HG03135 (cell line): ENCODE data around the gene ACYP2.
A peak's percentile ranks its signal among the peaks of the same experiment; 100 is the strongest.
"Not testable (repeated sequence)": the region's sequence is repeated elsewhere in the genome, so short reads cannot be mapped to it uniquely, and the experiment has no call there.

Source experiments
- ATAC-seq: cut with Tn5 transposase; IDR thresholded peaks from one replicate; pipeline ENCODE4 v1.9.1; 2021; ENCODE audit warnings: mild to moderate bottlenecking, moderate library complexity; ENCODE audit not compliant: unreplicated experiment

Gene ACYP2

GRCh38 chr2:54262015-54262765 lies 146.8 kb downstream of the ACYP2 start:
- no peak for ATAC-seq

GRCh38 chr2:54265081-54265480 lies 149.7 kb downstream of the ACYP2 start:
- not testable (repeated sequence) for ATAC-seq

GRCh38 chr2:54267577-54267976 lies 152.2 kb downstream of the ACYP2 start:
- no peak for ATAC-seq

- ATAC-seq = no peak
These were observed 155.8 kb downstream of the ACYP2 start for GRCh38 chr2:54271189-54271588.

- peak; percentile 97 for ATAC-seq
These were observed 156.6 kb downstream of the ACYP2 start for GRCh38 chr2:54271843-54272627.

GRCh38 chr2:54274781-54275242 lies 159.4 kb downstream of the ACYP2 start:
- ATAC-seq = no peak

- no peak for ATAC-seq
These were observed 160.1 kb downstream of the ACYP2 start for GRCh38 chr2:54275541-54275940.

GRCh38 chr2:54279385-54279784 lies 164.0 kb downstream of the ACYP2 start:
- no peak for ATAC-seq

- ATAC-seq = no peak
These were observed 169.4 kb downstream of the ACYP2 start for GRCh38 chr2:54284826-54285225.

GRCh38 chr2:54285451-54285850 lies 170.0 kb downstream of the ACYP2 start:
- no peak for ATAC-seq

GRCh38 chr2:54287532-54287931 lies 172.1 kb downstream of the ACYP2 start:
- no peak for ATAC-seq

- no peak for ATAC-seq
These were observed 174.5 kb downstream of the ACYP2 start for GRCh38 chr2:54289917-54290316.

- ATAC-seq = no peak
These were observed 175.1 kb downstream of the ACYP2 start for GRCh38 chr2:54290356-54291025.

GRCh38 chr2:54294665-54295064 lies 179.2 kb downstream of the ACYP2 start:
- ATAC-seq = not testable (repeated sequence)

GRCh38 chr2:54295911-54296310 lies 180.5 kb downstream of the ACYP2 start:
- no peak for ATAC-seq

- ATAC-seq = no peak
These were observed 183.1 kb downstream of the ACYP2 start for GRCh38 chr2:54298514-54298913.

GRCh38 chr2:54303631-54304030 lies 188.2 kb downstream of the ACYP2 start:
- no peak for ATAC-seq

- no peak for ATAC-seq
These were observed 191.1 kb downstream of the ACYP2 start for GRCh38 chr2:54306556-54306955.

- no peak for ATAC-seq
These were observed 192.8 kb downstream of the ACYP2 start for GRCh38 chr2:54308186-54308585.

GRCh38 chr2:54308782-54309181 lies 193.4 kb downstream of the ACYP2 start:
- ATAC-seq = no peak

GRCh38 chr2:54310311-54310710 lies 194.9 kb downstream of the ACYP2 start:
- ATAC-seq = no peak

GRCh38 chr2:54310961-54311360 lies 195.5 kb downstream of the ACYP2 start:
- no peak for ATAC-seq
